ENCODE results near the gene TRIM40.
"Not testable (repeated sequence)": the region's sequence is repeated elsewhere in the genome, so short reads cannot be mapped to it uniquely, and the experiment has no call there.

TRIM40 gene

GRCh38 chr6:30113003-30113759 lies 22.8 kb upstream of the TRIM40 start, which contains the start of gene TRIM31:
TSS of gene TRIM31 (minus strand) at chr6:30113090. CDS start at chr6:30112805, 285 bp downstream.
- no peak within 1 kb of the TSS for H3K27ac ChIP-seq
- CTCF ChIA-PET, result interaction anchor here (0.7 to 1.4 kb wide), 2 partner anchors 10 to 438 kb away, joined by 4 to 5 read pairs; no protein-coding TSS in a partner anchor

GRCh38 chr6:30113841-30114240 lies 22.1 kb upstream of the TRIM40 start:
- no peak for TF ChIP-seq CTCF (conservative IDR thresholded peaks at IDR 0.05; ENCODE audit: low read depth)
- ChIA-PET POLR2A (ENCODE audit: low non-redundant PET) (no interaction called here), CTCF (no interaction called here)
- no peak for DNase-seq (ENCODE audit: low spot score)
- H3K27ac ChIP-seq, result no peak overlapping the region

More at GRCh38 chr6:30113003-30113759, 22.8 kb upstream of the TRIM40 start, which contains the start of gene TRIM31:
- no peak for DNase-seq (ENCODE audit: low spot score)
- TF ChIP-seq CTCF (conservative IDR thresholded peaks at IDR 0.05; ENCODE audit: low read depth), result no peak
- POLR2A ChIA-PET (ENCODE audit: low non-redundant PET), result no interaction called here

- no peak for TF ChIP-seq CTCF (conservative IDR thresholded peaks at IDR 0.05; ENCODE audit: low read depth)
- CTCF ChIA-PET, result interaction anchor here (0.7 to 1.1 kb wide), 2 partner anchors 12 to 320 kb away, joined by 3 to 4 read pairs; no protein-coding TSS in a partner anchor
- DNase-seq (ENCODE audit: low spot score), result no peak
- POLR2A ChIA-PET (ENCODE audit: low non-redundant PET), result no interaction called here
- no peak overlapping the region for H3K27ac ChIP-seq
Observed at GRCh38 chr6:30116724-30117123, 19.2 kb upstream of the TRIM40 start.

GRCh38 chr6:30118691-30119090 lies 17.2 kb upstream of the TRIM40 start:
- POLR2A ChIA-PET (ENCODE audit: low non-redundant PET); H3K27ac ChIP-seq; DNase-seq (ENCODE audit: low spot score): not testable (repeated sequence)
- CTCF ChIA-PET, result interaction anchor here (2.2 kb wide), 1 partner anchor 12 kb away, joined by 9 read pairs; no protein-coding TSS in a partner anchor

- ChIA-PET CTCF (interaction anchor here (1.1 to 1.2 kb wide), 3 partner anchors 9 to 19 kb away, joined by 4 to 6 read pairs (median 6); no protein-coding TSS in a partner anchor), POLR2A (ENCODE audit: low non-redundant PET) (no interaction called here)
- DNase-seq (ENCODE audit: low spot score), result no peak
- no peak for TF ChIP-seq CTCF (conservative IDR thresholded peaks at IDR 0.05; ENCODE audit: low read depth)
- no peak overlapping the region for H3K27ac ChIP-seq
Observed at GRCh38 chr6:30121446-30122366, 14.2 kb upstream of the TRIM40 start.

- POLR2A ChIA-PET (ENCODE audit: low non-redundant PET), result no interaction called here
- TF ChIP-seq CTCF (conservative IDR thresholded peaks at IDR 0.05; ENCODE audit: low read depth), result no peak
- CTCF ChIA-PET, result interaction anchor here (0.6 to 1.2 kb wide), 4 partner anchors 8 to 102 kb away, joined by 4 to 6 read pairs (median 5); no protein-coding TSS in a partner anchor
- no peak for DNase-seq (ENCODE audit: low spot score)
- H3K27ac ChIP-seq, result no peak overlapping the region
Observed at GRCh38 chr6:30122515-30122914, 13.4 kb upstream of the TRIM40 start.

Measured in RWPE1 (cell line).